DMS79 treated with DMSO at 0.1 percent for 48 hours (cell line): ENCODE results near the gene SBF2.
A peak's percentile ranks its signal among the peaks of the same experiment; 100 is the strongest.
"Not testable (repeated sequence)": the region's sequence is repeated elsewhere in the genome, so short reads cannot be mapped to it uniquely, and the experiment has no call there.

Experiments
- DNase-seq: peaks from one replicate; lab custom pipeline; 2025; lab: John Stamatoyannopoulos, UW

The SBF2 gene

DNA sequence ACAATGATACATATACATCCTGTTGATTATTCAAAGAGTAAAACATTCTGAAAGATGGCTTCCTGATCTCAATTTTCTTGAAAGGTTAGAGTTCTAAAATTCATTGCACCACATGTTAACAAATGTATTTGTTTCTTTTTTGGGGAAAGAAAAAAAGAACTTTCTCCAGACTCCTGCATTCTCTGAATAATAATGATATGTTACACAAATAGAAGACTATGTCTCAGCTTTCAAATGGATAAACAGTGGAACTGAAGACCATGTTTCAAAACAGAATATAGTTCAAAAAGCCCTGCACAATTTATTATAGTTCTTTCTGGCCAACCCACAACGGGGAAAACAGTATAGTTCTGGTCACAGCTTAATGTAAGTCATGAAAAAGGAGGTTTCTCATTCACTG, 277.0 kb downstream of the SBF2 start:
- DNase-seq, result no peak

DNA sequence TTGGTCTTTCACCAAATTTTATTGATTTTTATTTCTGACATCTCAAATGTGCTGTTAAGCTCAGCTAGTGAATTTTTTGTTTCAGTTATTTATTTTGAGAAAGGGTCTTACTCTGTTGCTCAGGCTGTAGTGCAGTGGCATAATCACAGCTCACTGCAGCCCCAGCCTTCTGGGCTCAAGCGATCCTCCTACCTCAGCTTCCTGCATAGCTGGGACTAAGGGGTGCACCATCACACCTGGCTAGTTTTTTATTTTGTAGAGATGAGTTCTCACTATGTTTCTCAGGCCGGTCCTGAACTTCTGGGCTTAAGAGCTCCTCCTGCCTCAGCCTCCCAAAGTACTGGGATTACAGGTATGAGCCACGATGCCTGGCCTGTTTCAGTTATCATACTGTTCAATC, 282.0 kb downstream of the SBF2 start:
- DNase-seq, result no peak

DNA sequence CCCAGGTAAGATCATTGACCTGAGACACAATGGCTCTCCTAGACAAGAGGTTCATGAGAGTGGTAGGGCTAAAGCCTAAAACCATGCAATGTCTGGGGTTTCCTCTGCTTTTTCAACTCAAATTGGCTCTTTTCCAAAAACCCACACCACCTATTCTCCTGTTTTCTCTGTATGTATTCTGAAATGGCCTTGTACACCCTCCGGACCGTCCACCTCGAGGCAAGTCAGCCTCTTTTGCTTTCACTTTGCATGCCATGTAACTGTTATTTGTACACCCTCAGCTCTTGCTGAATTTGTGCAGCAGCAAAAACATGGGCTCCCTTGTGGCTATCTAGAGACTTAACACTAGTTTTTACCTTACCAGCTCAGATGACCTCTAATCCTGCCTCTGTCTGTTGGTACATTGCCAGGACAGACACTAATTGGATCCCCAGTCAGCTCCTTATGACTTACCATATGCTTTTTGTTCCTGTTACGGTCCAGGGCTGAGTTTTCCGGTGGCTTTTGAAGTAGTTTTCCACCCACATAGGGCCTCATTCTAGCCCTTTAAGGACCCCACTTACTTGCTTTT, 288.0 kb downstream of the SBF2 start:
- DNase-seq, result peak; percentile 68

DNA sequence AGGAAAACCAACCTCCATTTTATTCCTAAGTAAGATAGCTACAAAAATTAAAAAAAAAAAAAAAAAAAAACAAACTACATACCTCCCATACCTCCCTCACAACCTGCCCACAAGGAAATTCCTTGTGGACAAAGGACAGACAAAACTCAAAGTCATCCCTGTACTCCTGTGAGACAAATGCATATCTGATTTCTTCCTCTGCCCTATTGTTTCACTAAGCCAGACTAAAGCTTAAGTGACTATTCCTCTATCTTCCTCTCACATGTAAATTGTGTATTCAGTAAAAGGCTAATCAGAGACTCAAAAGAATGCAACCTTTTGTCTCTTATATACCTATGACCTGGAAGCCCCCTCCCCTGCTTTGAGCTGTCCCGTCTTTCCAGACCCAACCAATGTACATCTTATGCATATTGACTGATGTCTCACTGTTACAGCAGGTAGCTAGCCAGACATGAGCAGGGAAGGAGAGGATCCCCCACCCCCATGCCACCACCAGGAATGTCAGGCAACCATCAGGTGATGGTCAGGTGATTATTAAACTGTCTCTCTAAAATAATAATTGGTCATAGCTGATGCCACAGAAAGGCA, 289.4 kb downstream of the SBF2 start:
- no peak for DNase-seq

DNA sequence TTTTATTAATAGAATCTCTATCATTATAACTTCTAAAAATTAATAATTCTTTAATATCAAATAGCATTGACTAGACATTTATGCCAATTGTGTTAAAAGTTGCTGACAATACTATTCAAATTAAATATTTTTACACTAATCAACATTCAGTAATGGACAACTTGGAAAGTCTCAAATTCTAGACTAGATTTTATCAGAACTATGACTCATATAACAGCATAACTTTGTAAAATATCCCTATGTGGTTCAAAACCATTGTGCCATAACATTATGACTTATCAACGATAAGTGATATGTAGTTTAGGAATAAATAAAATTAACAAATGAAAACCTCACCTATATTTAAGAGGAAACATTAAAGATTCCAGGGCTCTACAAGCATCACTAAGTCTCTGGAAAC, 291.8 kb downstream of the SBF2 start:
- no peak for DNase-seq

DNA sequence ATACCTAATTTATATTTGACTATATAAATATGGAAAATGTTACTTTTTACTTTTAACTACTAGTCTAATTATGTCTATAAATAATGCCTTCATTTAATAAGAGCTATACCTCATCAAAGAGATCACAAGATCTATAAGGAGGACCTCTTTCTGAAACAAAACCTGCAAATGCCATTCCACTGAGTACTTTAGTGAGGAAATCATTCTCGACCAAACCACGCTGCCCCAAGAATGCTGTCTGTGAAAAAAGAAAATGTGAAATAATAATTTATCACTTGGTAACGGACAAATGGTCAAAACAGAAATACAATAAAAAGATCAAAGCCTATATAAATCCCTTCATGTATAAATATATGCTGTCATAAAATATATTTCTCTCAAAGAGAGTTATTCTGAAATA, 301.7 kb downstream of the SBF2 start:
- DNase-seq, result no peak

DNA sequence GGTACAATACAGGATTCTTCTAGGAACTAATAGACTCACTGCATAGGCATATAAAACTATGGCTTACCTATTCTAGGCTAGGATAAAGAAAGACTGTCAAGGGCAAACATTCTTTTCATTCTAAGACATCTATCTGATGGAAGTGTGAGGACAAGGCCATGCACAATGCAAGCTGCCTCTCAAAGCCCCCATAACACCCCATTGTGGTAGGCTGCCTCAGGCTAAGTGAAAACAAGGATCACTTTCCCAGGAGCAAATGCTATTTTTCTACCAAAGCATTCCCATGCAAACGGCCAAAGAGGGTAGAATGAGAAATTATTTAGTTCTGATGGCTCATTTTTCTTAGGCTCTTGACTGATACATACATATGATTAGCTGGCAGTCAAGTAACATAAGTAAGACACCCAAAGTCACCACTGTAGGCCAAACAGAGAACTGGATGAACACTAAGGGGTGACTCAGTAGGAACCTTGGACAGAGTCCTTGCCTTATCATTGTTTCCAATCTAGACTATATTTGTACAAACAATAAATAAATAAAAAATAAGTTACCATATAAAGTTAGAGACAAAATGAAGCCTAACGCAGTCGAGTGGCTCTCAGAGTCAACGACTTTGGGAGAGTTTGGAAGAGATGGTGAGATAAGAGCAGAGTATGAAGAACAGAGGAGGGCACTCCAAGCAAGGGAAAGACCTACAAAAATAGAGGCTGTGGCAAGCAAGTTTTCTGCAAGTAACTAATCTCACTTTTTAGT, 303.6 kb downstream of the SBF2 start:
- peak; percentile 35 for DNase-seq

DNA sequence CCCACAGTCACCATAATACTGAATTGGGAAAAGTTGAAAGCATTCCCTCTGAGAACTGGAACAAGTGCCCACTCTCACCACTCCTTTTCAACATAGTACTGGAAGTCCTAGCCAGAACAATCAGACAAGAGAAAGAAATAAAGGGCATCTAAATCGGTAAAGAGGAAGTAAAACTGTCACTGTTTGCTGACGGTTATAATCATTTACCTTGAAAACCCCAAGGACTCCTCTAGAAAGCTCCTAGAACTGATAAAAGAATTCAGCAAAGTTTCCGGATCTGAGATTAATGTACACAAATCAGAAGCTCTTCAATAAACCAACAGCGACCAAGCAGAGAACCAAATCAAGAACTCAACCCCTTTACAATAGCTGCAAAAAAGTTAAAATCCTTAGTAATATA, 306.7 kb downstream of the SBF2 start:
- DNase-seq, result not testable (repeated sequence)

DNA sequence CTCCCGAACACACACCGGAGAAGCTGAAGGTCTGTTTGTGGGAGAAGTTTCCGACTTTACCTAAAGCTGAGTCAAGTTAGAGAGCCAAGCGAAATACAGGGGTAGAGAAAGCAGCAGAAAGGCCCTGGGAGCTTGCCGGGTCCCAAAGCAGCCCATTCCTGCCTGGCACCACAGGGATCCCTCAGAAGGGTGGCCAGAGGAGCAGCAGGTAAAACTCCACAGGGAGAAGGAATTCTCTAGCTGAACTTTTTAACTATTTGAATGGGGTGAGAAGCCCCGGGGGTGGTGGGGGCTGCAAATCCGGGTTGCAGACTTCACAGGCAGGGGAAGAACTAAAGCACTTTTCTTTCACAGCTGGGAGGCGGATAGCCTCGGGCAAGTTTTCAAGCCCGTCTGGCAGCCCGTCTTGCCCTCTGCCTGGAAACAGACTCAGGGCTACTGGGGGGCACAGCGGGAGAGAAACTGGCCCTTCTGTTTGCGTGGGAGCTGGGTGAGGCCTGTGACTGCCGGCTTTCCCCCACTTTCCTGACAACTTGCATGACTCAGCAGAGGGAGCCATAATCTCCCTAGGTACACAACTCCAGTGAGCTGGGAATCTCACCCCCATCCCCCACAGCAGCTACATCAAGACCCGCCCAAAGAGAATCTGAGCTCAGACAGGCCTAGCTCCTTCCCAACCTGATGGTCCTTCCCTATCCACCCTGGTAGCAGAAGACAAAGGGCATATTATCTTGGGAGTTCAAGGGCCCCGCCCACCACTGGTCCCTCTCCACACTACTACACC, 311.0 kb downstream of the SBF2 start:
- DNase-seq, result no peak

DNA sequence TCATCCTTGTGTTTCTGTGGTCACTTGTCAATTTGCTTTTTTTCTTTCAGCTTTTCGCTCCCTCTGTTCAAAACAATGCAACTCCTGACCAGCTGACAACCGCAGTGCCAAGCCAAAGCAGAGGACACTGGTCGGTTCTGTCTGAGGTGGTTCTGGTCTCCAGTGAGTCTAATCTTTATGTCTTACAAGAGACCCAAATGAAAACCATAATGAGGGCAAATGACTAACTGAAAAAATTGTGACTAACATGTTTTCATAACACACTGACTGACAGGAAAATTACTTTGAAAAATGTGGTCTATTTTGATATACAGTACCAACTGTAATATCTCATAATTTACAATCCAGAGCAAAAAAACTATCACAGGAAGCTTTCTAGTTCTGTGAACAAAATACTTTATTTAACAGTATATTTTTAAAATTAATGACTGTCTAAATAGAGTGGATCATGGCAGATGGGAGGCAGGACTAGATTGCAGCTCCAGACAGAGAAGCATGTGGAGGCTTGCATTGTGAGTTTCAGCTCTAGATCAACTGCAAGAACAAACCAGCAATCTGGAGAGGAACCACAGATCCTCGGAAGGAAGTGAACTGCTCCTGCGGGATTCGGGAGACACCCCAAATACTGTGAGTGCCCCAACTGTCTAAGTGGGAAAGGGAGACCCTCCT, 311.8 kb downstream of the SBF2 start:
- no peak for DNase-seq

DNA sequence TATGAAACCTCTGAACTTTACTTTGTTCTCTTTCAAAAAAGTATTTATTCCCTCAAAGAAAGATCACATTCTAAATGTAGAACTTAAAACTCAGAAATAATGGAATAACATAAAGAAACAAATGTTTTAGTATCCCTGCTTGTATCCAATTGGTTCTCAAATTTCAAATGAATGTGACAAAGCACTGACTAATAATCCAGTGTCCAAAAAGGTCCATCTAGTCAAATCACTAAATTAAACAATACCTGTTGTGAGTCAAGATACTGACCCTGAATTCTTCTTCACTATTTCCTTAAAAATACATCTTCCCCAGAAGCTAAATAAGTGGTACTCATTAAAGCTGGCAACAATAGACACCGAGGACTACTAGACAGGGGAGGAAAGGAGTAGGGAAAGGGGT, 313.1 kb downstream of the SBF2 start:
- no peak for DNase-seq

DNA sequence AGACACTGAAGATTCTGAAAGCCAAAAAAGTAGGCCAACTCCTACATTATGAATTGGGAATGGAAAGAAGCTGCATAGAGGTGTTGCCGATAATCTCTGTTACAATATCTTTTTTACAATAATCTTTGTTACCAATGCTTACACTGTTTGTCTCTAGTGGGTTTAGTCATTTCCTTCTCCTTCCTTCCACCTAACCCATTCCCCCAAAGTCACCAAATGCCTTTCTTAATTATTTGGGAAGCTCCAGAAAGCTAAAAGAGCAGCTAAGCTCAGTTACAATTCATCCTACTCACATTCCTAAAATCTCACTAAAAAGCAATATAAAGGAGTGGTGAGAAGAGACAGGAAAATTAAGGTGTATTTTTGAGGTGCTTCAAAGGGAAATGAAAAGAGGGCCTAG, 316.5 kb downstream of the SBF2 start:
- DNase-seq, result no peak

DNA sequence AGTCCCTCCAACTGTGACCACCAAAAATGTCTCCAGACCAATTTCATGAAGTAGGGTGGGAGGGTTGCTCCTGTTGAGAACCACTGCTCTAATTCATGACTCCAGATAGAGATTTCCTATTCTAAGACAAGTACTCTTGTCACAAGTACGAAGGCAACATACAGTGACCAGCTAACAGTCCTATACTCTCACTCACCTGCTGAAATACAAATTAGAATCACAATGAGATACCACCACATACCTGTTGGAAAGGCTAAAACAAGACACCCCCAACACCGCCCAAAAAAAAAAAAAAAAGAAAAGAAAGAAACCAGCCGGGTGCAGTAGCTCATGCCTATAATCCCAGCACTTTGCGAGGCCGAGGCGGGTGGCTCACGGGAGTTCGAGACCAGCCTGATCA, 319.6 kb downstream of the SBF2 start:
- no peak for DNase-seq

DNA sequence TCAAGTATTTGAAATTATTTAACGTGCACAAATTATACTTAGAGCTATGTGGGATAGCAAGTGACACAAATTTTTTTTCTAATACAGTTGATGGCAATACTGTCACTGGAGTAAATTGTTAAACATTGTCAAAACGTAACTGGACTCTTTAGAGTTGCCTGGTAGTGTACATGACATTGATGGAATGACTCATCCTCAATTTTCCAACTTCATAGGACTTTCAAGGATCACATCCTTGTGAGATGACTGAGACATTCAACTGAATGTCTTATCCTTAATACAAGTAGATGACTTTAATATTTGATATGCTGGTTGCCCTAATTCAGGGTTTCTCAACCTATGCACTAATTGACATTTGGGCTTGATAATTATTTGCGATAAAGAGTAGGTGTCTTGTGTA, 320.1 kb downstream of the SBF2 start:
- DNase-seq, result no peak

DNA sequence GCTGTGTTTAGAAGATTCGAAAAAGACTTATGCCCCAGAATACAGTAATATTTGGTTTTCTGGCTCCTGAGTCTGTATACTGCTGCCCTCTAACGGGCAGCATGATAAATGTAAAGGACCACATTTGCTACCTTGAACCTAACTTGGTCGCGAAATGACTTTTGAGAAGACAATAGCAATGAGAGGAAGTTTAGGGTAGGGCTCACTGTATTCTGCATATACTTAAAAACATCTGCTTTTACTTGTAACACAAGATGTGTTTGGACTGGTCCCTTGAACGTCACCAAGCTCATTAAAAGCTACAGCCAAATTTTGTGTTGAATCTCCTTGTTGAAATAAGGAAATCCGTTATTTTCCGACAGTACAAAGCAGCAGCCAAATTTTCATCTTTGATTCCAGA, 321.0 kb downstream of the SBF2 start:
- DNase-seq, result peak; percentile 10

DNA sequence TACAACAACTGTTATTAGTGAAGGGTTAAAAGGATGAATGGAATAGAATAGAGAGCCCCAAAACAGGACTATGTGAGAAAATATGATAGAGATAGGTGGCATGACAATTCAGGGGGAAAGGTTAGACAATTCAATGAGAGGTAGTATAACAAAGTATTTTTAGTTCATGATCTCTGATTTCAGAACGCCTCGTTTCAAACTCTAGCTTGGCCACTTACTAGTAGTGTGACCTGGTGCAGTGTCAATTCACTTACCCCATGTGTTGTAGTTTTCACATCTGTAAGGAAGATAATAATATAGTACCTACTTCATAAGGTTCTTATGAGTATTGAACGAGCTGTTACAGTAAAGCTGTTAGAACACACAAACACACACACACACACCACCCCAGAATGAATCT, 322.1 kb downstream of the SBF2 start:
- DNase-seq, result no peak

DNA sequence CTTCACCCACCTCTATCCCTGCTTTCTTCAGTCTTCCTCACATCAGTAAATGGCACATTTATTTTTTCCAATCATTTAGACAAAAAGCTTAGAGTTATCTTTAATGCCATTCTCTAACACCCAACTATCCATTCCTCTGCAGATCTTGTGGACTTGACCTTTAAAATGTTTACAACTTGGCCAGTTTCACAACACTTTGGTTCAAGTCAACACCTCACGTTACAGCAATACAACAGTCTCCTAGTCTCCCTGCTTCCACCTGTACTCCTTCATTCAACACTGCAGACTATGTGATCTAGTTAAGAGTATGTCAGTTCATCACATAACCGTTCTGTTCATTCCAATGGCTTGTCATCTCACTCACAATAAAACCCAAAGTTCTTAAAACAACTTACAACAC, 325.0 kb downstream of the SBF2 start:
- no peak for DNase-seq

DNA sequence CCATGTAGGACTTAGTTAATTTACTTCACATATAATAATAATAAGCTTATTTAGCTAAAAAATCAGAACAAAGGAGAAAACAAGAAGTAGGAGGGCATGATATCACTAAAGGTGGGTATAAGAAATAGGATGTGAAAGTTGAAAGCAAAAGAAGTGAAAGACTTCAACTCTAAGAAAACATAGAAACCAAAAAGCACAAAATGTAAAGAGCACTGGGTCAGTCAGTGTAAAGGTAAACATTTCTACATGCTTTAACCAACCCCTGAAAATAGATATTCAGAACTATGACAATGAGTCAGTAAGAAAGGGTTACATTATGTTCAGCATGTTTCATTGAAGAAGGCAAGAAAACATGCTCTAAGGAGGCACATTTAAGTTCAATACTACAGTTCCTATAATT, 331.3 kb downstream of the SBF2 start:
- no peak for DNase-seq

DNA sequence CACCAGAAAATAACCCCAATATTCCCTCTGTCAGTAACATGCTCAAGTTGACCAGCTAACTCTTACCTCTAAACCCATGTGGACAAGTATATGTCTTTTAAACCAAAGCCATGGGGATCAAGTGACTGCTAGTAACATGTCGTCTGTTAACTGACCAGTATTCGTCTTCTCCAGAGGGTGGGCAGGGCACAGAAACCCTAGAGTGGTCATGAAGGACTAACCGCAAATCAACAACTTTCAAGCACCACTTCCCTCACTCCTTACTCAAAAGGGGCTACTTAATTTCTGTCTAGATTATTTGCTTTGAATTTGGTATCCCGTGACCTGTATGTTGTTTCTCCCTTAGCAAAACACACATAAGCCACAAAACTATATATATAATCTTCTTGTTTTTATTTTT, 336.9 kb downstream of the SBF2 start:
- DNase-seq, result peak; percentile 7

DNA sequence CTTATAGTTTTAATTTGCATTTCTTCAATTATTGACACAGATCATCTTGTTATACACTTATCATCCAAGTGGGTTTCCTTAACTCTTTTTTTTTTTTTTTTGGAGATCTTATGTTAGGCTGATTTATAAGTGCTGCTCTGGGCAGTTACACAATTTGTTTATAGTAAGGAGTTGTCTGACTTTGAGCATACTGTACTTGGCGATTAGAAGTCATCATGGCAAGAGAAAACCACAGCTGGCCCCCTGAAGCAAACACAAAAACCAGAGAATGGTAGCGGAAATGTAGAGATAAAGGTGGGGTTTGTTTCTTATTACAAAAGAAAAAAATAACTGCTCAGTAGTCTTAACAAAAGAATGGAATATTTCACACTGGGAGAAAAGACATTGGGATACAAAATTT, 337.5 kb downstream of the SBF2 start:
- no peak for DNase-seq

DNA sequence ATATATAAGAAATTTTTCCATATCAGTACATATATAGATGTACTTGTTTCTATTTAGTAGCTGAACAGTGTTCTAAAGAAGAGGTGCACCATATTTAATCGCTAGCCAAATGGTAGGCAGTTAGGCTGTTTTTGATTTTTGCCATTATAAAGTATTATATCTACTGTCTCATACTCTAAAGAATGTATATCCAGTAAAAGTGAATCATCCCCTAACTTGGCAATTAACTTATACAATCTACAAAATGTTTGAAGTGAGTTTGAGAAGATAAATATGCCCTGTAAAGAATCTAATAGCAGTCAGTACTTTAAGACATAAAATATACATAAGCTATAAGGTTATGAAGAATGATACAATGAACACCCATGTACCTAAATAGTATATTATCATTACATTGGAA, 338.6 kb downstream of the SBF2 start:
- no peak for DNase-seq

DNA sequence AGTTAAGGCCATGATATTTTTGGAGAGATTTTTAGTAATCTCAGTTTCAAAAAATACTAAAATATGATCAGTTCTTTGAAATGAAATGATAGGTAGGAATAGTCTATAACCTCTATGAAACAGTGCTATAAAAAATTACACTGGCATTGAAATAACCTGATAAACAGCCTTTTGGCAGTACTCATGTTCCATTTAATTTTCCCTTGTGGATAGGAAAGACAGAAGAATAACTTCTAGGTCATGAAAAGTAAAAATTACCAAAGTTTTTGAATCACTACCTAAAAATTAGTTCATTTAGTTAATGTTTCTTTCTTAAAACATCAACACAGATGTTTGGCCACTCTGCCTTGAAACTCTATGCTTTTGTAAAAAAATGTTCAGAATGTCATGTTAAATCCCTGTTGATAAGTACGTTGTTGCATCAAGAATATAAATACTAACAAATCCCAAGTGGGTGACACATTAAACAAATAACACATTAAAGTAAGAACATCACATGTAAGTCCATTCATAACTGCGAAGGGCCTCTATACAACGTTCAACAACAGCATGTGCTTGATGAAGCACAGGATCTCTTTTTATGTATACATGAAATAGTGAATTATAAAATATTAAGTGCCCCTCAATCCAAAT, 339.9 kb downstream of the SBF2 start:
- no peak for DNase-seq
